Smooth muscle cell (in vitro differentiated cells): Measurements from ENCODE around the gene UBR1. TPM values are rescaled to one million over a fixed set of nuclear protein-coding genes. Genes with fewer than 3 reads are reported as not detected.

ENCODE experiments used
- DNase-seq: peaks from one replicate; lab custom pipeline; 2025; ENCODE audit not compliant: unreplicated experiment; lab: John Stamatoyannopoulos, UW
- H2AFZ ChIP-seq: fragments of 200-600 bp; sonication (generic); 2 replicates; pipeline ENCODE4 v1.6.0; 2016; ENCODE audit warnings: antibody characterized with exemption, low read depth, mild to moderate bottlenecking
- H3F3A ChIP-seq: fragments of 200-600 bp; sonication (generic); 2 replicates; pipeline ENCODE4 v1.6.0; 2017; ENCODE audit warnings: antibody characterized with exemption, low read depth
- H3K27ac ChIP-seq: fragments of 200-600 bp; sonication (generic); 2 replicates; pipeline ENCODE4 v1.5.1; 2016; ENCODE audit warnings: low read depth, mild to moderate bottlenecking
- H3K27me3 ChIP-seq: fragments of 200-600 bp; sonication (generic); 2 replicates; pipeline ENCODE4 v1.6.1; 2016; ENCODE audit warnings: low read depth, mild to moderate bottlenecking
- H3K36me3 ChIP-seq: fragments of 200-600 bp; sonication (generic); 2 replicates; pipeline ENCODE4 v1.5.1; 2016; ENCODE audit warnings: low read depth
- H3K4me1 ChIP-seq: fragments of 200-600 bp; sonication (generic); 2 replicates; pipeline ENCODE4 v1.5.1; 2016; ENCODE audit warnings: low read depth
- H3K4me2 ChIP-seq: fragments of 200-600 bp; sonication (generic); 2 replicates; pipeline ENCODE4 v1.6.0; 2016; ENCODE audit warnings: mild to moderate bottlenecking
- H3K4me3 ChIP-seq: fragments of 200-600 bp; sonication (generic); 2 replicates; pipeline ENCODE4 v1.5.1; 2016; ENCODE audit warnings: mild to moderate bottlenecking
- H3K79me2 ChIP-seq: fragments of 200-600 bp; sonication (generic); 2 replicates; pipeline ENCODE4 v1.6.0; 2016; ENCODE audit warnings: low read depth, mild to moderate bottlenecking
- H3K9ac ChIP-seq: fragments of 200-600 bp; sonication (generic); 2 replicates; pipeline ENCODE4 v1.6.0; 2016; ENCODE audit warnings: low read depth
- H3K9me3 ChIP-seq: fragments of 200-600 bp; sonication (generic); replicated peaks from 2 replicates; pipeline ENCODE4 v1.5.1; 2016; ENCODE audit warnings: low read depth
- H4K20me1 ChIP-seq: fragments of 200-600 bp; sonication (generic); 2 replicates; pipeline ENCODE4 v1.6.0; 2016; ENCODE audit warnings: low read depth
- CTCF ChIP-seq: fragments of 200-600 bp; sonication (generic); IDR thresholded peaks from 2 replicates; pipeline ENCODE4 v1.5.1; 2017; ENCODE audit warnings: borderline replicate concordance, mild to moderate bottlenecking, antibody characterized with exemption; ENCODE audit not compliant: insufficient read depth, poor library complexity, severe bottlenecking
- WGBS: methylation state at CpG from one replicate; pipeline ENCODE4 v1.1.7; 2016; ENCODE audit warnings: low lambda C conversion rate; 5-methylcytosine and 5-hydroxymethylcytosine counted together
- polyA plus RNA-seq: library from polyadenylated mRNA; unstranded; fragments of >200 nt; fragmentation: Nextera tagmentation; extraction: Ambion mirVana; gene quantifications from 2 replicates; pipeline ENCODE4 v1.2.1, GENCODE V29; 2016
- total RNA-seq: library from RNA; depleted of rRNA; stranded (reverse); fragments of >200 nt; gene quantifications from 2 replicates; pipeline ENCODE4 v1.2.3, GENCODE V29; 2014

The UBR1 gene
- total and polyA plus RNA-seq, 2 experiments from 2014 or later, result 8.7 to 24.0 TPM

GRCh38 chr15:43082509-43082908, 23.3 kb downstream of the UBR1 start:
- Histone ChIP-seq H3K4me1 (peaks cover 5% of the 10 kb centered on the region), H2AFZ (no peak overlapping the region), H3K9me3 (no peaks in the 10 kb centered on the region), H3K4me3 (no peak overlapping the region), H3K27ac (no peak overlapping the region), H3K9ac (no peak overlapping the region), H3F3A (no peaks in the 10 kb centered on the region), H3K36me3 (peaks cover 23% of the 10 kb centered on the region), H3K27me3 (no peaks in the 10 kb centered on the region), H4K20me1 (peaks cover 24% of the 10 kb centered on the region), H3K4me2 (no peak overlapping the region), H3K79me2 (peaks cover 8% of the 10 kb centered on the region)
- 95% methylated on average over 1 of the region's 1 CpG for WGBS
- DNase-seq, result no peak
- no peak for TF ChIP-seq CTCF

- H3K9ac ChIP-seq, result no peak overlapping the region
- WGBS, result 96% methylated on average over 7 of the region's 7 CpGs
- peaks cover 16% of the 10 kb centered on the region for H4K20me1 ChIP-seq
- H3K9me3 ChIP-seq, result no peaks in the 10 kb centered on the region
- peaks cover 23% of the 10 kb centered on the region for H3K36me3 ChIP-seq
- H3K4me3 ChIP-seq, result no peak overlapping the region
- H2AFZ ChIP-seq, result no peak overlapping the region
- DNase-seq, result no peak
- H3K79me2 ChIP-seq, result no peaks in the 10 kb centered on the region
- H3K27ac ChIP-seq, result no peak overlapping the region
- peaks cover 5% of the 10 kb centered on the region for H3K4me1 ChIP-seq
- no peak overlapping the region for H3K4me2 ChIP-seq
- no peaks in the 10 kb centered on the region for H3F3A ChIP-seq
- no peaks in the 10 kb centered on the region for H3K27me3 ChIP-seq
- no peak for TF ChIP-seq CTCF
These were observed 24.6 kb downstream of the UBR1 start for GRCh38 chr15:43081283-43081682.

DNA sequence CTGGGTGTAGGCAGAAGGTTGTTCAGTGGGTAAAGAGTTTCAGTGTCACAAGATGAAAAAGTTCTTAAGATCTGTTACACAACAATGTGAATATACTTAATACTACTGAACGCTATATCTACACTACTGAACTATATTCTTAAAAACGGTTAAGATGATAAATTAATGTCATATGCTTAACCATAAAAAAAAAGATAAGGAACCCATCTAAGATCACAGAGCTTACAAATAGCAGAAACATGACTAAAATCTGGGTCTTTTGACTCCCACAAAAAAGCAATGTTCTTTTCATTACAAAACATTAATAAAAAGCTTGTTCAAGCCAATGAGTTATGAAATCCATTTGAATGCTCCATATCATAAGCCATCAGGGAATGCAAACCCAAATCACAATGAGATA, 34.4 kb downstream of the UBR1 start:
- no peak for TF ChIP-seq CTCF
- Histone ChIP-seq H4K20me1 (no peaks in the 10 kb centered on the region), H3K9me3 (no peaks in the 10 kb centered on the region), H3K79me2 (no peaks in the 10 kb centered on the region), H3K9ac (no peak overlapping the region), H3K4me2 (no peak overlapping the region), H3F3A (no peaks in the 10 kb centered on the region), H3K4me1 (no peaks in the 10 kb centered on the region), H3K4me3 (no peak overlapping the region), H3K36me3 (peaks cover 34% of the 10 kb centered on the region), H2AFZ (no peak overlapping the region), H3K27me3 (no peaks in the 10 kb centered on the region), H3K27ac (no peak overlapping the region)
- 89% methylated on average over 2 of the region's 2 CpGs for WGBS
- DNase-seq, result no peak

GRCh38 chr15:43070893-43071292, 34.9 kb downstream of the UBR1 start:
- Histone ChIP-seq H4K20me1 (no peaks in the 10 kb centered on the region), H3K79me2 (no peaks in the 10 kb centered on the region), H3K4me1 (no peaks in the 10 kb centered on the region), H3K9me3 (no peaks in the 10 kb centered on the region), H3K4me2 (no peak overlapping the region), H2AFZ (no peak overlapping the region), H3K27ac (no peak overlapping the region), H3F3A (no peaks in the 10 kb centered on the region), H3K36me3 (peaks cover 37% of the 10 kb centered on the region), H3K4me3 (no peak overlapping the region), H3K9ac (no peak overlapping the region), H3K27me3 (no peaks in the 10 kb centered on the region)
- TF ChIP-seq CTCF, result no peak
- no peak for DNase-seq
- 99% methylated on average over 6 of the region's 6 CpGs for WGBS
